ENCODE measurements around the gene GRIPAP1.

DNA sequence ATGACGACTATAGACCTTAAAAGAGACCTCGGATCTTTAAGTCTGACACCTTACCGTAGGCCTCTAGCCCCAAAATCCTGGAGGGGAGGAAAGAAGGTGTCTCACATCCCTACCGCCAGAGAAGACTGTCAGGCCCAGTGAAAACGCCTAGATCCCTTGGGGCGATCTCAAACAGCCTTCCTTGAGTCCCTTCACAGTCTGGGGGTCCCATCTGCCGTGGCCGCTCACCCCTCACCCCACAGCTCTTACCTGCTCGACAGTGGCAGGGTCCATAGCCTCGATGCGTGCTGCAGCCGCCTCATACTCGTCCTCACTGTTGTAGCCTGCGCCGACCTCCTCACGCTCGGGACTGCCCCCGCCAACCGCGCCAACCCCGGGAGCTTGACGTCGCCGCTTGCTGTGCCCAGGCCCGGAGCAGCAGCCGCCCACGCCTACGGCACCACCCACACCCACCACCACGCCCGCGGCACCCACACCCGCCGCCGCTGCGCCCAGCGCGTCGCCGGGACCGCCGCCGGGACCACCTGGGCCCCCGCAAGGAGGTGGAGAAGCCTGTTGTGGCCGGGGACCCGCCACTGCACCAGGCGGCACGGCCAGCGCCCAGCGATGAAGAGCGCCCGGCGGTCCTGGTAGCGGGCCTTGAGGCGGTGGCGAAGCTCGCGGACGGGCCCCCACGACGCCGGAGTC lies 45.2 kb downstream of the GRIPAP1 start:
- TF ChIP-seq POLR2AphosphoS5 (IDR thresholded peaks at IDR 0.05; ENCODE audit: low read depth, low read length) (no peak), POLR2A (IDR thresholded peaks at IDR 0.05; ENCODE audit: low read depth, low read length) (no peak), SPI1 (IDR thresholded peaks at IDR 0.05; ENCODE audit: low read depth, low read length) (no peak), TAF1 (IDR thresholded peaks at IDR 0.05; ENCODE audit: low read depth, low read length) (no peak)

All from GM12891 (cell line).